ENCODE measurements around the gene GINS2.

The GINS2 gene

DNA sequence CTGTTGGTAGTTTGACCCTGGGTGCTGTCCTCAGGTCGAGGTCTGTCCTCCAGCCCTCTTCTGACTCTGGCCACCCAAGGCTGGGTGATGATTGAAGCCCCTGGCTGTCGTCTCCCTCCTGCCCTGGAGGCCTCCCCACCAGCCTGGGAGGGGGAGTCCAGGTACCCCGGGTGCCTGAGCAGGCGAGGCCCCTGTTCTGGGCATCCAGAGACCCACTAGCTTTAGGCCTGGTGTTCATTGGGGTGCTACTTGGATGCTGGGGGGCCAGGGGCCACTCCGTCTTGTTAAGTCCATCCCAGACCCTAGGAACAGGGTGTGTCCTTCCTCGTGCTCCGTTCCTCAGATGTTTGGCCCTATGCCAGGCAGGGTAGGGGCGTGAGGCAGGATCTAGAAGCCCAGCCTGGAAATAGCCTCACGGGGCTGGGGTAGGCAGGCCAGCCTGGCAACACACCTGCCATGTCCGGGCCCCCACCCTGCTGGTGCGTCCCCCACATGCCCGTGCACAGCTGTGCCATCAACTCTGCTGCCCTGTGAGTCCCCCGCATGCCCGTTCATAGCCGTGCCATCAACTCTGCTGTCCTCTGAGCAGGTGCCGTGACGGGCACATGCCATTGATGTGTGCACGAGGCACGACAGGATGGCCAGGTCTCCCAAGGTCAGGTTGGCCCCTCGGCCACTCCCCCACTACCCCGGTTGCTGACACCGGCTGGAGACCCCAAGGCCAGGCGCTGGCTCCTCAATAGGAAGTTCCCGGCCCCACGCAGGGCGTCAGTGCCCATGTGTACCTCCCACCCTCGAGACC is 36.9 kb downstream of the GINS2 start:
- H2AFZ ChIP-seq = no peak overlapping the region
- no peak overlapping the region for H3K27ac ChIP-seq
- TF ChIP-seq, protein P1, sequence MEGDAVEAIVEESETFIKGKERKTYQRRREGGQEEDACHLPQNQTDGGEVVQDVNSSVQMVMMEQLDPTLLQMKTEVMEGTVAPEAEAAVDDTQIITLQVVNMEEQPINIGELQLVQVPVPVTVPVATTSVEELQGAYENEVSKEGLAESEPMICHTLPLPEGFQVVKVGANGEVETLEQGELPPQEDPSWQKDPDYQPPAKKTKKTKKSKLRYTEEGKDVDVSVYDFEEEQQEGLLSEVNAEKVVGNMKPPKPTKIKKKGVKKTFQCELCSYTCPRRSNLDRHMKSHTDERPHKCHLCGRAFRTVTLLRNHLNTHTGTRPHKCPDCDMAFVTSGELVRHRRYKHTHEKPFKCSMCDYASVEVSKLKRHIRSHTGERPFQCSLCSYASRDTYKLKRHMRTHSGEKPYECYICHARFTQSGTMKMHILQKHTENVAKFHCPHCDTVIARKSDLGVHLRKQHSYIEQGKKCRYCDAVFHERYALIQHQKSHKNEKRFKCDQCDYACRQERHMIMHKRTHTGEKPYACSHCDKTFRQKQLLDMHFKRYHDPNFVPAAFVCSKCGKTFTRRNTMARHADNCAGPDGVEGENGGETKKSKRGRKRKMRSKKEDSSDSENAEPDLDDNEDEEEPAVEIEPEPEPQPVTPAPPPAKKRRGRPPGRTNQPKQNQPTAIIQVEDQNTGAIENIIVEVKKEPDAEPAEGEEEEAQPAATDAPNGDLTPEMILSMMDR (IDR thresholded peaks at IDR 0.05) = no peak
- no peaks in the 10 kb centered on the region for H3K27me3 ChIP-seq (ENCODE audit: control insufficient read depth, insufficient read depth, low read length)
- H3K4me1 ChIP-seq = peaks cover 3% of the 10 kb centered on the region
- H3K9me3 ChIP-seq (ENCODE audit: control insufficient read depth, low read length) = no peaks in the 10 kb centered on the region
- H3K4me2 ChIP-seq (ENCODE audit: low read length) = no peak overlapping the region
- H3K9ac ChIP-seq = no peak overlapping the region
- no peaks in the 10 kb centered on the region for H3K36me3 ChIP-seq (ENCODE audit: control insufficient read depth, insufficient read depth, low read length)
- no peak overlapping the region for H3K4me3 ChIP-seq (ENCODE audit: low read depth, low read length)
- peaks cover 2% of the 10 kb centered on the region for H3K79me2 ChIP-seq

DNA sequence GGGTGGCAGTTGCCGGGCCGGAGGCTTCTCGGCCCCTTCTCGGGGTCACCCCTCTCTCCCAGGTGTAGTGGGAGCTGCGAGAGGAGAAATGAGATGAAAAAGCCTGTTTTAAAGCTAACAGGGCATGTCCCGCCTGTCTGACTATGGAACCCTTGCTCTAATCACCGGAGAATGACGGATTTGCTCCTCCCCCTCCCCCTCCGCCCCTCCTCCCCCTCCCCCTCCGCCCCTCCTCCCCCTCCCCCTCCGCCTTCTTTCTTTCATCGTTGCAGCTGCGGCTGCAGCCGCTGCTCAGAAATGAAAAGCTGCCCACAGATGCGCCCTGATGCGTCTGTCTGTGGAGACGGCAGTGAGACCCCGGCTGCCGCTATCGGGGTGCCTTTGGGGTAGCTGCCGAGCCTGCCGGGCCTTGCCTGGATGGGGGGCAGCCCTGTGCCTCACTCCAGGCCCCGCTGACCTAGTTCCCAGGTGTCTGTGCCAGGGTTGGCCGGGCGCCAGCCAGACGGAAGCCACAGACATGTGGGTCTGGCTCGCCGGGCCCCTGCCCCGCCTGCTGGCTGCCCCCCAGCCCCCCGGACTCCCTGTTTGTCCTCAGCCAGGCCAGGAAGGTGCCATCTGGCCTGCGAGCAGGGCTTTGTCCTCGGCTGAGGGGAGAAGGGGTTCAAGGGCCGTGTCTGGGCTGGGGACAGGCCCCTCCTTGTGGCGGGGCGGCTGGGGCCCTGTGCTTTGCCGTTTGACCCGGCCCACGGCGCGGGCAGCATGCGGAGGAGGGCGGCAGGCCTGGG is 37.7 kb downstream of the GINS2 start:
- Histone ChIP-seq H3K27me3 (ENCODE audit: control insufficient read depth, insufficient read depth, low read length) (no peaks in the 10 kb centered on the region), H3K4me3 (ENCODE audit: low read depth, low read length) (no peak overlapping the region), H3K9ac (no peak overlapping the region), H3K79me2 (peaks cover 2% of the 10 kb centered on the region), H3K27ac (no peak overlapping the region), H3K4me2 (ENCODE audit: low read length) (no peak overlapping the region), H3K36me3 (ENCODE audit: control insufficient read depth, insufficient read depth, low read length) (no peaks in the 10 kb centered on the region), H3K4me1 (peaks cover 3% of the 10 kb centered on the region), H2AFZ (no peak overlapping the region), H3K9me3 (ENCODE audit: control insufficient read depth, low read length) (no peaks in the 10 kb centered on the region)
- TF ChIP-seq, protein P1 (IDR thresholded peaks at IDR 0.05) = no peak

DNA sequence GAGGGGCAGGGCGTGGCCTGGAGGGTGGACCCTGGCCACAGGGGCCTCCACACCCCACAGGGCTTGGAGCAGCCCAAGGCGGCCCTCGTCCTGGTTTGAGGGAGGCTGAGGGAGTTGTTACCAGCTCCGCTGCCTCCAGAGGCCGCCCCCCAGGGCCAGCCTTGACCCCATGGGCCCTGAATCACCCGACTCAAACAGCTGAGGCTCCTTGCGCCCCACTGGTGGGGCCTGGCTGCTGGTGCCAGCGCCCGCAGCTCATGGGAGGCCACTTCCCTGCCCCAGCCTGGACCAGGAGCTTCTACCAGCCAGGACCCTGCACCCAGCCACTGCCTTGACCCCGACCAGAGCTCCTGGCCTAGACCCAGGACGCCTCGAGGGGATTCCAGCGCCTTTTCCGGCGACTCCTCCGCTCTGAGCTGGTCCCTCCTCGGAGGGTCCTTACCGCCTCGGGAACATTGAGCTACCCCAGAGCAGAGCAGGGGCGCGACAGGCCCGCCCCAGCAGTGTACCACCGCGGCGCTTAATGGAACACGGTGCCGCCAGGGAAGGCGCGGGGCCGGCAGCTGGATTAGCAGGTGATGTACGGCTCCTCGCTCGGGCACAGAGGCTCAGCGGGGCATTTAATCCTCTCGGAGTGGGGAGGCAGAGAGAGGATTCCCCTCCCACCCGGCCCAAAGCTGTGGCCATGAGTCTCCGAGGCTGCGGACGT is 38.5 kb downstream of the GINS2 start:
- Histone ChIP-seq H3K4me2 (ENCODE audit: low read length) (no peak overlapping the region), H3K79me2 (peaks cover 2% of the 10 kb centered on the region), H3K4me1 (peaks cover 3% of the 10 kb centered on the region), H3K4me3 (ENCODE audit: low read depth, low read length) (no peak overlapping the region), H3K36me3 (ENCODE audit: control insufficient read depth, insufficient read depth, low read length) (no peaks in the 10 kb centered on the region), H3K9me3 (ENCODE audit: control insufficient read depth, low read length) (no peaks in the 10 kb centered on the region), H3K27me3 (ENCODE audit: control insufficient read depth, insufficient read depth, low read length) (no peaks in the 10 kb centered on the region), H3K27ac (no peak overlapping the region), H2AFZ (no peak overlapping the region), H3K9ac (no peak overlapping the region)
- TF ChIP-seq, protein P1 (IDR thresholded peaks at IDR 0.05) = no peak

DNA sequence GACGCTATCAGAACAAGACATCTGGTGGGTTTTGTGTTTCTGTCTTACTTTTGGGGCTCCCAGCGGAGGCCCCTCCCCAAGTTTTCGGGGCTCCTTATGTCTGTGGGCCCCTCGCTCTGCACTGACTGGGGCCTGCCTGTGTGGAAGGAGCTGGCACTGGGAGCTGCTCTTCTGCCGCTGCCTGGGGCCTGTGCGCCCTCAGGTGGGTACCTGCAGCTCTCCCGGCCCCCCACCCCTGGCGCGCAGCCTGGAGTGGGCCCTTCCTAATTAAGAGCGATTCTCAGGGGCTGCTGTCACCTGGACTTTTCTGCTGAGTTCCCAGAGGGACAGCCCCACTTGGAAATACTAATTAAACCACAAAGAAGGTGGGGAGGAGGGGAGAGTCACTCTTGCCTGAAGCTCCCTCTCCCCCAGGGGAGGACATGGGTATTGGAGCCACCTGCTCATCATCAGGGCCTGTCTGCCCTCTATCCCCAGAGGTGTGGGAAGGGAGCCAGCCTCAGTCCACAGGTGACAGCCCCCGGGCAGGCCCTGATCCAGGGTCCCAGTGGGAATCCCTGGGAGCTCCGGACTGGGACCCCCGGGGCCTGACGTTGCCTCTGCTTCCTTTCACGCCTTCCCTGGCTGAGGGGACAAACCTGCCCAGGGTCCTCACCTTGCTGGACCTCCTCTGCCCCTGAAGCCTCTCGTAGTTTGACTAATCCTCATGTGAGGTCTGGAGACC is 39.2 kb downstream of the GINS2 start:
- Histone ChIP-seq H2AFZ (no peak overlapping the region), H3K4me1 (peaks cover 3% of the 10 kb centered on the region), H3K27ac (no peak overlapping the region), H3K4me3 (ENCODE audit: low read depth, low read length) (no peak overlapping the region), H3K36me3 (ENCODE audit: control insufficient read depth, insufficient read depth, low read length) (no peaks in the 10 kb centered on the region), H3K9me3 (ENCODE audit: control insufficient read depth, low read length) (no peaks in the 10 kb centered on the region), H3K27me3 (ENCODE audit: control insufficient read depth, insufficient read depth, low read length) (no peaks in the 10 kb centered on the region), H3K4me2 (ENCODE audit: low read length) (no peak overlapping the region), H3K79me2 (peaks cover 9% of the 10 kb centered on the region), H3K9ac (no peak overlapping the region)
- TF ChIP-seq, protein P1 (IDR thresholded peaks at IDR 0.05) = no peak
